Measurements from ENCODE around the gene MINDY4. TPM values are rescaled to one million over a fixed set of nuclear protein-coding genes. Genes with fewer than 3 reads are reported as not detected.
A peak's percentile ranks its signal among the peaks of the same experiment; 100 is the strongest.

Gene MINDY4
- total RNA-seq, 2 experiments from 2014 or later, result 0.36 to 0.60 TPM

GRCh38 chr7:30932562-30932961 is 161.3 kb downstream of the MINDY4 start:
- DNase-seq (no peak), ATAC-seq (ENCODE audit: poor library complexity) (no peak)
- Histone ChIP-seq H3K9me3 (ENCODE audit: control insufficient read depth in 1 of 2, insufficient read depth in 1 of 2, low read length in 2 of 2) (peaks cover 0 to 8% of the 10 kb centered on the region in 2 experiments), H3K4me3 (ENCODE audit: low read length) (no peak overlapping the region), H3K27ac (ENCODE audit: low read depth in 1 of 2, low read length in 2 of 2) (no peak overlapping the region), H3K27me3 (ENCODE audit: control insufficient read depth in 1 of 2, insufficient read depth in 2 of 2, low read length in 2 of 2) (no peaks in the 10 kb centered on the region), H3K36me3 (ENCODE audit: insufficient read depth, low read length) (no peaks in the 10 kb centered on the region), H3K4me1 (ENCODE audit: insufficient read depth, low read length) (no peaks in the 10 kb centered on the region)
- no peaks in the 10 kb centered on the region for H3K36me3 Mint-ChIP-seq (ENCODE audit: low read depth)
- ChIA-PET POLR2A (no interaction called here), CTCF (no interaction called here)
- TF ChIP-seq CTCF (IDR thresholded peaks at IDR 0.05), result no peak
- H3K9me3 Mint-ChIP-seq, result no peaks in the 10 kb centered on the region
- intact Hi-C loops (cut with DNase I, micrococcal nuclease), result no loop called here
- H3K4me1 Mint-ChIP-seq (ENCODE audit: low read depth), result no peaks in the 10 kb centered on the region
- peaks cover 8% of the 10 kb centered on the region for H3K27me3 Mint-ChIP-seq
- no peak overlapping the region for H3K27ac Mint-ChIP-seq
- H3K4me3 Mint-ChIP-seq, result no peak overlapping the region

- no peaks in the 10 kb centered on the region for H3K4me1 ChIP-seq (ENCODE audit: insufficient read depth, low read length)
- ChIA-PET POLR2A (no interaction called here), CTCF (no interaction called here)
- peaks cover 1 to 2% of the 10 kb centered on the region in 2 experiments for H3K27me3 ChIP-seq (ENCODE audit: control insufficient read depth in 1 of 2, insufficient read depth in 2 of 2, low read length in 2 of 2)
- no peak overlapping the region for H3K4me3 Mint-ChIP-seq
- ATAC-seq (ENCODE audit: poor library complexity) (no peak), DNase-seq (peak in 2 of 14 experiments; percentile 2 to 28)
- H3K9me3 ChIP-seq (ENCODE audit: control insufficient read depth in 1 of 2, insufficient read depth in 1 of 2, low read length in 2 of 2), result peaks cover 0 to 5% of the 10 kb centered on the region in 2 experiments
- no peak overlapping the region for H3K4me3 ChIP-seq (ENCODE audit: low read length)
- H3K9me3 Mint-ChIP-seq, result no peaks in the 10 kb centered on the region
- H3K36me3 ChIP-seq (ENCODE audit: insufficient read depth, low read length), result no peaks in the 10 kb centered on the region
- TF ChIP-seq CTCF (IDR thresholded peaks at IDR 0.05), result no peak
- H3K27ac ChIP-seq (ENCODE audit: low read depth in 1 of 2, low read length in 2 of 2), result no peak overlapping the region
- no peaks in the 10 kb centered on the region for H3K36me3 Mint-ChIP-seq (ENCODE audit: low read depth)
- H3K27me3 Mint-ChIP-seq, result peaks cover 13% of the 10 kb centered on the region
- no peaks in the 10 kb centered on the region for H3K4me1 Mint-ChIP-seq (ENCODE audit: low read depth)
- intact Hi-C loops (cut with DNase I, micrococcal nuclease), result no loop called here
- H3K27ac Mint-ChIP-seq, result no peak overlapping the region
Observed at GRCh38 chr7:30933124-30933974, 162.1 kb downstream of the MINDY4 start.

GRCh38 chr7:30934225-30934624 is 163.0 kb downstream of the MINDY4 start:
- peaks cover 5% of the 10 kb centered on the region for H3K4me1 ChIP-seq (ENCODE audit: insufficient read depth, low read length)
- no peak overlapping the region for H3K27ac ChIP-seq (ENCODE audit: low read depth in 1 of 2, low read length in 2 of 2)
- H3K4me1 Mint-ChIP-seq (ENCODE audit: low read depth), result no peaks in the 10 kb centered on the region
- DNase-seq, result peak in 1 of 14 experiments; percentile 28
- H3K27me3 ChIP-seq (ENCODE audit: control insufficient read depth in 1 of 2, insufficient read depth in 2 of 2, low read length in 2 of 2), result peaks cover 8 to 10% of the 10 kb centered on the region in 2 experiments
- no peaks in the 10 kb centered on the region for H3K36me3 Mint-ChIP-seq (ENCODE audit: low read depth)
- ChIA-PET CTCF (no interaction called here), POLR2A (no interaction called here)
- no peak overlapping the region for H3K4me3 ChIP-seq (ENCODE audit: low read length)
- H3K9me3 ChIP-seq (ENCODE audit: control insufficient read depth in 1 of 2, insufficient read depth in 1 of 2, low read length in 2 of 2), result peaks cover 0 to 6% of the 10 kb centered on the region in 2 experiments
- intact Hi-C loops (cut with DNase I, micrococcal nuclease), result no loop called here
- no peak overlapping the region for H3K4me3 Mint-ChIP-seq
- no peak for TF ChIP-seq CTCF (IDR thresholded peaks at IDR 0.05)
- H3K9me3 Mint-ChIP-seq, result no peaks in the 10 kb centered on the region
- no peak overlapping the region for H3K27ac Mint-ChIP-seq
- H3K36me3 ChIP-seq (ENCODE audit: insufficient read depth, low read length), result no peaks in the 10 kb centered on the region
- ATAC-seq (ENCODE audit: poor library complexity), result no peak
- peaks cover 17% of the 10 kb centered on the region for H3K27me3 Mint-ChIP-seq

Data from CD4-positive, alpha-beta T cell (primary cell).